GM20431 (cell line): ENCODE measurements around the gene RNF7.
"Not testable (repeated sequence)": the region's sequence is repeated elsewhere in the genome, so short reads cannot be mapped to it uniquely, and the experiment has no call there.

Experiments
- in situ Hi-C: fragments of 300-500 bp; cut with MseI, MboI; formaldehyde crosslinking; loops from one replicate; pipeline ENCODE4 v1.15.0; 2020; ENCODE audit warnings: low sequenced_read_pairs; ENCODE audit not compliant: unreplicated experiment

Gene RNF7

DNA sequence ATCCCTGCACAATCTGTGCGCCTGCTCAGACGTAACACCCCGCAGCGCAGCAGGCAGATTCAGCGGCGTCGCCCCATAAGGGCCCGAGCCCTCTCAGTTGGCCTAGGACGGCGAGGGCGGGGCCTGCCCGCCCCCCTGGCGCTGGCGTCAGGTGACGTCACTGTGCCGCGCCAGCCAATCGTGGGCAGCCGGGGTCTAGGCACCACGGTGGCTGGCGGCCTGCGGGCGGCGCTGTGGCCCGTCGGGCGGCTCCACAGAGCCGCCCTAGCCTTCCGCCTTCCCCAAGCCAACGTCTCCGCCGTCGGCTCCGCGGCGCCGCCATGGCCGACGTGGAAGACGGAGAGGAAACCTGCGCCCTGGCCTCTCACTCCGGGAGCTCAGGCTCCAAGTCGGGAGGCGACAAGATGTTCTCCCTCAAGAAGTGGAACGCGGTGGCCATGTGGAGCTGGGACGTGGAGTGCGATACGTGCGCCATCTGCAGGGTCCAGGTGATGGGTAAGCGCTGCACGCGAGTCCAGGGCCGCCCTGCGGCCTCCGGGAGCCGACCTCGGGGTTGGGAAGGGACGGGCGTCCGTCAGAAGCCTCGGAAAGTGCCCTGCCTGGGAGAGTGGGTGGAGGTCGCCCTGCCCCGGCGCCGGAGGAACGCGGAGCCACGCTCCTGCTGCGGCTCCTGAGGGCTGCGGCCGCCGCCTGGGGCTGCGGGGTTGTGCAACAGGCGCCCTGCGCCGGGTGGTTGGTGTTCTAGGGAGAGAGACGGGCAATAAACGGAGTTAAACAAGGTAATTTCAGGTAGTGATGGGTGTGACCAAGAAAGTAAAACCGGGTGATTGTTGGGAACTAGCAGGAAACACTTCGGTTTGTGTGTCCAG lies at the start of gene RNF7:
TSS of gene RNF7 (plus strand) at position 277 of the 869 bp plus-strand sequence. CDS start at position 321, 44 bp downstream.
- in situ Hi-C loops: no loop called here

- in situ Hi-C loops: no loop called here
These were observed 47.5 kb upstream of the RNF7 start for GRCh38 chr3:141690431-141691072.

DNA sequence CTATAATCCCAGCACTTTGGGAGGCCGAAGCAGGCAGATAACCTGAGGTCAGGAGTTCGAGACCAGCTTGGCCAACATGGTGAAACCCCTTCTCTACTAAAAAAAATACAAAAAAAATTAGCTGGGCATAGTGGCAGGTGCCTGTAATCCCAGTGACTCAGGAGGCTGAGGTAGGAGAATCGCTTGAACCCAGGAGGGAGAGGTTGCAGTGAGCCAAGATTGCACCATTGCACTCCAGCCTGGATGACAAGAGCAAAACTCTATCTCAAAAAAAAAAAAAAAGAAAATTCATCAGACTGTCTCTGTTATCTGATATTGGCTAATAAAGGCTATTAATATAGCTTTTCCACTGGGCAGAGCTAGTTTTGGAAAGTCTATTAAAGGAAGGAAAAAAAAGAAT lies 46.6 kb upstream of the RNF7 start:
- in situ Hi-C loops: not testable (repeated sequence)

- in situ Hi-C loops: not testable (repeated sequence)
These were observed 45.1 kb upstream of the RNF7 start for GRCh38 chr3:141692973-141693372.

GRCh38 chr3:141699324-141699723 lies 38.8 kb upstream of the RNF7 start:
- in situ Hi-C loops: no loop called here

DNA sequence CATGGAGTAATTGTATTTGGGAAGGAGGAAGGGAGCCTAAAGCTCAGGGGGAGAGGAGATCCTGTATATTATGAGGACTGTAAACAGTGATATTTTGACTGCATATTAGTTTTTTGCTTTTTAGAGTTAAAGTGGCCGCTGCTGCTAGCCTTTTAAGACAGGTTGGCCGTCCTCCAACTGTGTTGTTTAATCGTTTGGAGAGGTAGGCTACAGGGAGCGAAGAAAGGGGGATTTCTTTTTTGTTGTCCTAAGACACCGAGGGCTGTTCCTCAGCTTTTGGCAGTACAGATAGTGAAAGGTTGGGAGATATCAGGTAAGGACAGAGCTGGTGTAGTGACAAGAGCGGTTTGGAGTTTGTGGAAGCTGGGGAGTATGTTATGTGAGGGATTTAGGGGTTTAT lies 38.2 kb upstream of the RNF7 start:
- in situ Hi-C loops: no loop called here

GRCh38 chr3:141703367-141703766 lies 34.7 kb upstream of the RNF7 start:
- in situ Hi-C loops: not testable (repeated sequence)

DNA sequence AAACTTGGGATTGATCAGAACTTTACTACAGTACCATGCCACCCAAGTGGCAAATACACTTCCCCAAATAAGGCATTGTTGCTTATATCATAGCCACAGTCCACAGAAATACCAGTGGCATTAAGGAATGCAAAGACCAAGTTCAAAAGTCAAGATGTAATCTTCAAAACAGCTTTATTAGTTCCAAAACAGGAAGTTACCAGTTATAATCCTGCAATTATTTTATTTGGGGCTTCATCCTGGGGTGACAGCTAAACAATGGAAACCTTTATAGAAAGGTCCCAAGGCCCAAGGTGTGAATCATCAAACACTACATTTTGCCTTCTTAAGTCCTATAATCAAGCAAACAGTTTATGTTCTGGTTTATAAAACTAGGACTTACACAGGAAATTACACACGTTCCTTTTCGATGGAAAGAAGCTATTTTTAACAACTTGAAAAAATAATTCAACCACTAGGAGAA lies 30.3 kb upstream of the RNF7 start:
- in situ Hi-C loops: no loop called here

GRCh38 chr3:141708367-141708766 lies 29.7 kb upstream of the RNF7 start:
- in situ Hi-C loops: no loop called here

DNA sequence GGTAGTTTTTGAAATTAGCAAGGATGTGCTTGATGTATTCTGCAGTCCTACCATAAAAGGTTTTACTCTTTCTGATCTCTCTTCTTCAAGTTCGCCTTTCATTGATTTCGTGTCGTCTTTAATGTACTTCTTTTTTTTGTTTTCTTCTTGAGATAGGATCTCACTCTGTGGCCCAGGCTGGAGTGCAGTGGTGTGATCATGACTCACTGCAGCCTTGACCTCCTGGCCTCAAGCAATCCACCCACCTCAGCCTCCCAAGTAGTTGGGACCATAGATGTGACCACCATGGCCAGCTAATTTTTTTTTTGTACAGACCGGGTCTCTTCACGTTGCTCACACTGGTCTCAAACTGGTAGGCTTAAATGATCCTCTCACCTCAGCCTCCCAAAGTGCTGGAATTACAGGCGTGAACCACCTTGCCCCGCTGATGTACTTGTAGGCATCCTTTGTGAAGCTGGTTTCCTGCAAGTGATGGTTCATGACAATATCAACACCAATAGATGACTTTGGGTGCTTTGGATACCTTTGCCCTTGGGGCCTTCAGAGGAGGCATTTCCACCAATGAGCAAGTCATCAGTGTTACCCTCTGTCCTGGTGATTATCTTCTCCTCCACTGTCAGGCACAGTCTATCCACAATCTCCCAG lies 28.9 kb upstream of the RNF7 start:
- in situ Hi-C loops: no loop called here

DNA sequence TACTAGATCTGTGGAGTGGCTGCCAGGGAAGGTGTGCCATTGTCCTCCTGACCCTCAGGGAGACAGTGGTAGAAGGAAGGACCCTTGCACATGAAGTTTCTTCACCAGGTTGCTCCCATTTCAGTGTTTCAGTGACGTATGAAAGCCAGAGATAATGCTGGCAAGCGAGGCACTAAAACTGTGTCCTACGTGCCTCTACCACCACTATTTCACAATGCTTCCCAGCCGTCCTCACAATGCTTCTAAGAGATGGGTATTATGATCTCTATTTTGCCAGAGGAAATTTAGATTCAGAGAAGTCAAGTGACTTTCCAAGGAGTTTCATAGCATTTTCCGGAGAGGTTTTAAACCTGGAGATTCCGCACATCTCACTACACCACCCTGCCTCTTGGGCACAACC lies 28.0 kb upstream of the RNF7 start:
- in situ Hi-C loops: no loop called here

- in situ Hi-C loops: no loop called here
These were observed 27.0 kb upstream of the RNF7 start for GRCh38 chr3:141710888-141711616.

GRCh38 chr3:141714671-141715070 lies 23.4 kb upstream of the RNF7 start:
- in situ Hi-C loops: no loop called here

GRCh38 chr3:141722081-141722480 lies 16.0 kb upstream of the RNF7 start:
- in situ Hi-C loops: no loop called here

DNA sequence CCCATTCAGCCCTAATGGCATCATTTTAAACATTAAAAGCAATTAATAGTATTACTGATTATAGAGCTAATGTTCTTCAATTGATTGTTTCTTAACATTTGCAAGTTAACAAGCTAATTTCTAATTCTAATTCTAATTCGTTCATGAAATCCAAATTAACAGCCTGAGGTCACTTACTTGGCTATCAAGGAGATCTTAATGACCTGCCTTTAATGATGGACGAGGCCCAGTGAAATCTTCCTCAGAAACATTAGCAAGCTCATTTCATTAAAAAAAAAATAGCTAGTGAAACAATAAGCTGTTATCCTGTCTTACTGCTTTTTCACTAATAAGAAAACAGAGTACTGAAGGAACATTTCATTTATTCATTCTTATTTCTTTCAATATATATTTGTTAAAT lies 15.4 kb upstream of the RNF7 start:
- in situ Hi-C loops: no loop called here

DNA sequence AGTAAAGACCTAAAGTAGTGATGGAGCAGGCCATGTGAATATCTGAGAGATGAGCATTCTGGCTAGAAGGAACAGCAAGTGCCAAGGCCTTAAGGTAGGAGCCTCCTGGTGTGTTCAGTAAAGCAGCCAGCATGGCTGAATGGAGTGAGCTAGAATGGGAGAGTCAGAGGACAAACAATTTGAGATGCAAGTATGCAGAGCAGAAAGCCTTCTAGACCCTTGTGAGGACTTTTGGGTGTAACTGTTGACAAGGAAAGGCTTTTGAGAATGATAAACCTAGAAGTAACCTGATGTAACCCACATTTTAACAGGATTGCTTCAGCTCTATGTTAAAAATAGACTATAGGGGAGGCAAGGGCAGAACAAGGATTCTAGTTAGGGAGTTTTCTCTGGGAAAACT lies 14.8 kb upstream of the RNF7 start:
- in situ Hi-C loops: no loop called here

GRCh38 chr3:141724186-141724585 lies 13.9 kb upstream of the RNF7 start:
- in situ Hi-C loops: no loop called here

- in situ Hi-C loops: no loop called here
These were observed 13.1 kb upstream of the RNF7 start for GRCh38 chr3:141725036-141725435.

- in situ Hi-C loops: no loop called here
These were observed 11.6 kb upstream of the RNF7 start for GRCh38 chr3:141726483-141726882.

DNA sequence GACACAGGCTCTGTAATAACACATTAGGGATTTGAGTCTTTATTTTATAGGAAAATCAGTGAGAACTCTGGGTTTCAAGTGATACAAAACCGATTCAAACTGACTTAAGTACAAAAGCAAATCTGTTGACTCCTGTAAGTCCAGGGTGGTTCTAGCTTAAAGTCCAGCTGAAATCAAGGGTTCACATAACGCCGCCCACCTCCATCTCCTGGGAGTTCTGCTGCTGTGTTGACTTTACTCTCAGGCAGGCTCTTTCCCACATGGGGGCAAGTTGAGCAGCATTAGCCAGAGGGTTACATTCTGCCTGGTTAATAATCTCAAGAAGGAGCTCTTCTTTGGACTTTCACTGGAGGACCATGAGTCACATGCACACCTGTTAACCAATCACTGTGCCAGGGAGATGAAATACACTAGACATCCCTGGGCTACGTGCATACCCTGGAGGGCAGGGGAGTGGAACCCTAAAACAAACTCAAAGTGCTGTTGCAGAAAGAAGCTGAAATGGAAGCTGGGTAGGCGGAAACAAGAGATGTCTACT lies 9.7 kb upstream of the RNF7 start:
- in situ Hi-C loops: no loop called here
